Neural progenitor cell (in vitro differentiated cells): ENCODE results near the gene GFY.

ENCODE experiments used
- CTCF ChIP-seq: fragments of 200-600 bp; sonication (generic); IDR thresholded peaks from 2 replicates; pipeline ENCODE4 v1.5.1; 2017; ENCODE audit warnings: antibody characterized with exemption, mild to moderate bottlenecking
- EZH2 ChIP-seq: fragments of 200-600 bp; sonication (generic); IDR thresholded peaks from 2 replicates; pipeline ENCODE4 v1.6.1; 2017; ENCODE audit warnings: antibody characterized with exemption, mild to moderate bottlenecking, moderate library complexity

DNA sequence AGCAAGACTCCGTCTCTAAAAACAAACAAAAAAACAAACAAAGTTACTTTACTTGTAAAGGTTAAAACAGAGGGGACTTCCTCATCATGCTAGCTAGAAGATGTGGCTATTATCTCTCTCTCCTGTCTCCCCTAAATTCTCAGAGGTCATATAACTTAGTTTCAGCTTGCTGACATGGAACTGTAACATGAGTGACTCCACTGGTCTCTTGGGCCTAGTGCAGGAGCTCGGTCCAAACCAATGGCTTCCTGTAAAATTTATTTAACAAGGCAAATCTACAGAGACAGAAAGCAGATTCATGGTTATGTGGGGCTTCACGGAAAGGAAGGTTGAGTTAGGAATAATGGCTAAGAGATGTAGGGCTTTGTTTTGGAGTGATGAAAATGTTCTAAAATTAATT, 46.7 kb upstream of the GFY start:
- TF ChIP-seq CTCF (no peak), EZH2 (no peak)
